Measurements from ENCODE around the gene SALL4.
"Not testable (repeated sequence)": the region's sequence is repeated elsewhere in the genome, so short reads cannot be mapped to it uniquely, and the experiment has no call there.

Gene SALL4

GRCh38 chr20:51802170-51802751 is at the start of gene SALL4:
Gene SALL4 (minus strand): TSS chr20:51802521. CDS start chr20:51802408, 113 bp downstream.
- no peak for DNase-seq (ENCODE audit: low read depth)

GRCh38 chr20:51848346-51848745 is 46.0 kb upstream of the SALL4 start:
- DNase-seq (ENCODE audit: low read depth), result no peak

- no peak for DNase-seq (ENCODE audit: low read depth)
Measured at GRCh38 chr20:51840865-51841264, 38.5 kb upstream of the SALL4 start.

GRCh38 chr20:51837876-51838420 is 35.6 kb upstream of the SALL4 start:
- DNase-seq (ENCODE audit: low read depth), result no peak

GRCh38 chr20:51837436-51837835 is 35.1 kb upstream of the SALL4 start:
- DNase-seq (ENCODE audit: low read depth), result no peak

- DNase-seq (ENCODE audit: low read depth), result no peak
Measured at GRCh38 chr20:51833326-51833725, 31.0 kb upstream of the SALL4 start.

GRCh38 chr20:51832276-51832675 is 30.0 kb upstream of the SALL4 start:
- DNase-seq (ENCODE audit: low read depth), result no peak

- DNase-seq (ENCODE audit: low read depth), result peak; percentile 19
Measured at GRCh38 chr20:51831866-51832265, 29.5 kb upstream of the SALL4 start.

GRCh38 chr20:51830538-51830937 is 28.2 kb upstream of the SALL4 start:
- DNase-seq (ENCODE audit: low read depth), result no peak

- DNase-seq (ENCODE audit: low read depth), result no peak
Measured at GRCh38 chr20:51828762-51829161, 26.4 kb upstream of the SALL4 start.

- no peak for DNase-seq (ENCODE audit: low read depth)
Measured at GRCh38 chr20:51826372-51826771, 24.1 kb upstream of the SALL4 start.

GRCh38 chr20:51818479-51819008 is 16.2 kb upstream of the SALL4 start:
- DNase-seq (ENCODE audit: low read depth), result no peak

- not testable (repeated sequence) for DNase-seq (ENCODE audit: low read depth)
Measured at GRCh38 chr20:51816856-51817255, 14.5 kb upstream of the SALL4 start.

- DNase-seq (ENCODE audit: low read depth), result no peak
Measured at GRCh38 chr20:51815383-51816076, 13.2 kb upstream of the SALL4 start.

- DNase-seq (ENCODE audit: low read depth), result no peak
Measured at GRCh38 chr20:51812861-51813260, 10.5 kb upstream of the SALL4 start.

GRCh38 chr20:51811514-51812128 is 9.3 kb upstream of the SALL4 start:
- no peak for DNase-seq (ENCODE audit: low read depth)

GRCh38 chr20:51811042-51811355 is 8.7 kb upstream of the SALL4 start:
- peak; percentile 97 for DNase-seq (ENCODE audit: low read depth)

- DNase-seq (ENCODE audit: low read depth), result peak; percentile 25
Measured at GRCh38 chr20:51810155-51811041, 8.1 kb upstream of the SALL4 start.

- DNase-seq (ENCODE audit: low read depth), result no peak
Measured at GRCh38 chr20:51807720-51808250, 5.5 kb upstream of the SALL4 start.

- no peak for DNase-seq (ENCODE audit: low read depth)
Measured at GRCh38 chr20:51804754-51805153, 2.4 kb upstream of the SALL4 start.

- DNase-seq (ENCODE audit: low read depth), result no peak
Measured at GRCh38 chr20:51803148-51803854, 980 bp upstream of the SALL4 start.
